B cell (primary cell): ENCODE data around the gene SIDT2. TPM values are rescaled to one million over a fixed set of nuclear protein-coding genes. Genes with fewer than 3 reads are reported as not detected.

Source experiments
- ATAC-seq: fragments of 200-7000 bp; cut with Tn5 transposase; one replicate; pipeline ENCODE4 v1.10.0; 2021; ENCODE audit warnings: low read depth, mild to moderate bottlenecking, moderate number of reproducible peaks, moderate library complexity
- CTCF ChIA-PET: fragments of 350-600 bp; sonication (Branson Sonifier 250); formaldehyde crosslinking; loops from one replicate; lab custom pipeline; 2021; ENCODE audit warnings: antibody characterized with exemption, inconsistent platforms; lab: Charles Lee
- POLR2A ChIA-PET: fragments of 350-600 bp; sonication (Branson Sonifier 250); formaldehyde crosslinking; loops from one replicate; lab custom pipeline; 2021; ENCODE audit warnings: antibody characterized with exemption; lab: Charles Lee
- DNase-seq: peaks from one replicate; pipeline ENCODE4 v3.0.0; 2013
- H2AFZ ChIP-seq: 2 replicates; pipeline ENCODE4 v1.6.1; 2012; ENCODE audit warnings: mild to moderate bottlenecking, low read depth, low read length; ENCODE audit not compliant: insufficient read depth, poor library complexity, severe bottlenecking
- H3K27ac ChIP-seq, 2 donors: 1 replicate in 1 of 2; 2 replicates in 1 of 2; pipeline ENCODE4 v1.5.1; 2012 to 2013; ENCODE audit warnings: low read length in 2 of 2, mild to moderate bottlenecking in 2 of 2, moderate library complexity in 1 of 2
- H3K27me3 ChIP-seq, 4 experiments: fragments of 200-600 bp in 1 of 4; sonication (generic) in 1 of 4; replicated peaks in 1 of 4; 1 replicate in 2 of 4; 2 replicates in 2 of 4; pipeline versions ENCODE4 v1.6.1 to v1.7.0; 2013 to 2016; ENCODE audit warnings: low read length in 3 of 4, mild to moderate bottlenecking in 2 of 4, mixed read lengths in 1 of 4, moderate library complexity in 1 of 4; ENCODE audit not compliant: insufficient read depth in 4 of 4, control insufficient read depth in 3 of 4; ENCODE audit errors: control extremely low read depth in 1 of 4
- H3K36me3 ChIP-seq, 2 experiments: replicated peaks in 1 of 2; 1 replicate in 1 of 2; 2 replicates in 1 of 2; pipeline versions ENCODE4 v1.6.1 to v1.7.1; 2013; ENCODE audit warnings: low read length in 1 of 2; ENCODE audit not compliant: insufficient read depth in 2 of 2, control insufficient read depth in 1 of 2; ENCODE audit errors: control extremely low read depth in 1 of 2, extremely low read depth in 1 of 2
- H3K4me1 ChIP-seq, 2 donors: fragments of 200-600 bp in 1 of 2; sonication (generic) in 1 of 2; 1 replicate in 1 of 2; 2 replicates in 1 of 2; pipeline versions ENCODE4 v1.5.1 to v1.6.1; 2013 to 2017; ENCODE audit warnings: low read length in 2 of 2; ENCODE audit not compliant: control insufficient read depth in 2 of 2, insufficient read depth in 2 of 2
- H3K4me2 ChIP-seq: replicated peaks from 2 replicates; pipeline ENCODE3; 2012; ENCODE audit warnings: mild to moderate bottlenecking, low read depth, low read length; ENCODE audit not compliant: poor library complexity, severe bottlenecking
- H3K4me3 ChIP-seq, 5 experiments: fragments of 200-600 bp in 1 of 5; sonication (generic) in 1 of 5; 1 replicate in 3 of 5; 2 replicates in 2 of 5; pipeline versions ENCODE4 v1.5.1 to v1.7.0; 2011 to 2016; ENCODE audit warnings: low read length in 4 of 5, mild to moderate bottlenecking in 4 of 5, low read depth in 2 of 5, control low read depth in 1 of 5, moderate library complexity in 1 of 5; ENCODE audit not compliant: insufficient read depth in 1 of 5; ENCODE audit errors: control extremely low read depth in 1 of 5, extremely low read depth in 1 of 5
- H3K79me2 ChIP-seq: fragments of 200-600 bp; sonication (generic); one replicate; pipeline ENCODE4 v1.6.0; 2016; ENCODE audit warnings: low read length; ENCODE audit not compliant: control insufficient read depth, insufficient read depth
- H3K9ac ChIP-seq: fragments of 200-600 bp; sonication (generic); 2 replicates; pipeline ENCODE4 v1.6.1; 2017; ENCODE audit warnings: mild to moderate bottlenecking, low read length, moderate library complexity
- H3K9me3 ChIP-seq, 3 donors: one replicate each; pipeline versions ENCODE4 v1.6.1 to v1.7.1; 2013; ENCODE audit warnings: low read length in 2 of 3; ENCODE audit not compliant: control insufficient read depth in 2 of 3, insufficient read depth in 1 of 3; ENCODE audit errors: control extremely low read depth in 1 of 3
- H4K20me1 ChIP-seq: 2 replicates; pipeline ENCODE4 v1.6.0; 2012; ENCODE audit warnings: mild to moderate bottlenecking, low read length; ENCODE audit not compliant: insufficient read depth, control insufficient read depth, poor library complexity, severe bottlenecking
- H3K27ac Mint-ChIP-seq: one replicate; pipeline ENCODE4 v1.8.0; 2021; ENCODE audit warnings: mixed read lengths
- H3K27me3 Mint-ChIP-seq: one replicate; pipeline ENCODE4 v1.8.0; 2021; ENCODE audit warnings: mixed read lengths
- H3K4me1 Mint-ChIP-seq: one replicate; pipeline ENCODE4 v1.8.0; 2021; ENCODE audit warnings: mixed read lengths
- H3K4me3 Mint-ChIP-seq: one replicate; pipeline ENCODE4 v1.8.0; 2021; ENCODE audit warnings: mixed read lengths
- H3K9me3 Mint-ChIP-seq: one replicate; pipeline ENCODE4 v1.8.0; 2022; ENCODE audit warnings: mixed read lengths; ENCODE audit not compliant: insufficient read depth
- CTCF ChIP-seq: fragments of 200-600 bp; IDR thresholded peaks from one replicate; pipeline ENCODE4 v1.8.0; 2022; ENCODE audit warnings: antibody characterized with exemption, mild to moderate bottlenecking
- EZH2 ChIP-seq: IDR thresholded peaks from 2 replicates; pipeline ENCODE4 v1.6.1; 2012; ENCODE audit warnings: borderline replicate concordance, low read depth, mild to moderate bottlenecking, moderate library complexity, low read length; ENCODE audit not compliant: insufficient read depth, poor library complexity, severe bottlenecking
- WGBS: methylation state at CpG from one replicate; pipeline ENCODE4 v1.1.5; 2013; ENCODE audit warnings: missing lambda C conversion rate; ENCODE audit not compliant: insufficient coverage; 5-methylcytosine and 5-hydroxymethylcytosine counted together
- intact Hi-C: fragments of 100-400 bp; cut with micrococcal nuclease; formaldehyde crosslinking; loops from one replicate; pipeline ENCODE4 v1.10.0; 2022
- polyA plus RNA-seq: library from polyadenylated mRNA; depleted of rRNA; stranded (reverse); fragments of >200 nt; gene quantifications from 2 replicates; pipeline ENCODE4 v1.2.3, GENCODE V29; 2012
- total RNA-seq, 2 donors: library from RNA; stranded (reverse); fragments of 120-200 nt in 1 of 2; gene quantifications; 1 replicate in 1 of 2; 2 replicates in 1 of 2; pipeline versions ENCODE4 v1.2.3 to v1.2.4, GENCODE V29; 2013 to 2022

Gene SIDT2
- total and polyA plus RNA-seq, 2 donors (not counting 1 experiment from before 2014, with no cell fraction given), result 78.9 to 241 TPM

GRCh38 chr11:117231842-117232091 lies 53.2 kb downstream of the SIDT2 start, which contains the start of gene PCSK7:
Gene PCSK7 (minus strand): TSS chr11:117232073. CDS start chr11:117229844, 2,229 bp downstream.
- H3K4me3 ChIP-seq, result peak within 1 kb of the TSS; percentile 64 to 99 (median 91)
- H3K9ac ChIP-seq, result peak within 1 kb of the TSS; percentile 74
- Mint-ChIP-seq H3K27me3 (no peaks in the 10 kb centered on the region), H3K4me3 (peak within 1 kb of the TSS; percentile 95), H3K4me1 (peaks cover 48% of the 10 kb centered on the region), H3K9me3 (no peaks in the 10 kb centered on the region), H3K27ac (peak within 1 kb of the TSS; percentile 99)
- H3K27me3 ChIP-seq, result no peaks in the 10 kb centered on the region
- peaks cover 3 to 37% of the 10 kb centered on the region in 2 experiments for H3K36me3 ChIP-seq
- no peak for DNase-seq
- 0% methylated on average over 13 of the region's 13 CpGs for whole genome bisulfite sequencing
- intact Hi-C loops, result loop anchor here (1.0 to 5.0 kb wide), 7 partner anchors 50 to 586 kb away; partner anchors contain the start of genes BUD13, PAFAH1B2, SIK3 and ZPR1
- H4K20me1 ChIP-seq, result no peaks in the 10 kb centered on the region
- no peak for ATAC-seq
- peak within 1 kb of the TSS; percentile 85 for H2AFZ ChIP-seq
- H3K4me1 ChIP-seq, result peaks cover 34 to 38% of the 10 kb centered on the region in 2 donors
- H3K9me3 ChIP-seq, result peaks cover 0 to 3% (median 0%) of the 10 kb centered on the region in 3 donors
- peak within 1 kb of the TSS; percentile 82 to 84 for H3K27ac ChIP-seq
- peaks cover 58% of the 10 kb centered on the region for H3K79me2 ChIP-seq
- no peak for TF ChIP-seq CTCF
- no peak for TF ChIP-seq EZH2
- H3K4me2 ChIP-seq, result peak within 1 kb of the TSS; percentile 96
- CTCF ChIA-PET, result interaction anchor here (0.7 to 19.9 kb wide), 12 partner anchors 21 to 720 kb away, joined by 3 to 309 read pairs (median 4); partner anchors contain the start of genes CEP164, PAFAH1B2, SIDT2 and SIK3
- POLR2A ChIA-PET, result interaction anchor here (0.6 to 1.8 kb wide), 4 partner anchors 9 to 88 kb away, joined by 4 to 5 read pairs (median 4); partner anchors contain the start of genes PAFAH1B2 and SIDT2
